MM.1S (cell line): ENCODE results near the gene HIPK3.

Experiments used
- CTCF ChIP-seq: fragments of 300-600 bp; sonication (generic); IDR thresholded peaks from 2 replicates; pipeline ENCODE4 v1.5.1; 2016; ENCODE audit warnings: antibody characterized with exemption, low read length, mixed read lengths
- EZH2 ChIP-seq: fragments of 300-600 bp; sonication (generic); optimal IDR thresholded peaks from 2 replicates; pipeline ENCODE3; 2017; ENCODE audit warnings: low read depth, mild to moderate bottlenecking, antibody characterized with exemption, low read length, mixed read lengths
- EZH2phosphoT487 ChIP-seq: fragments of 300-600 bp; sonication (generic); IDR thresholded peaks from 2 replicates; pipeline ENCODE4 v1.6.1; 2018; ENCODE audit warnings: antibody characterized with exemption, low read length

GRCh38 chr11:33211153-33211552 is 46.0 kb upstream of the HIPK3 start:
- TF ChIP-seq CTCF (no peak), EZH2 (no peak), EZH2phosphoT487 (no peak)
